Transverse colon (tissue), 3 donors: ENCODE measurements around the gene OR6X1.

Experiments
- CTCF ChIP-seq, 5 experiments: fragments of 200-600 bp in 3 of 5; fragments of 450-650 bp in 2 of 5; sonication (generic) in 3 of 5; IDR thresholded peaks; 1 replicate in 2 of 5; 2 replicates in 3 of 5; pipeline ENCODE4 v1.5.1; 2016 to 2017; ENCODE audit warnings: antibody characterized with exemption in 5 of 5, inconsistent platforms in 3 of 5, mild to moderate bottlenecking in 2 of 5, moderate library complexity in 1 of 5
- EP300 ChIP-seq: sonication (generic); formaldehyde crosslinking; IDR thresholded peaks from one replicate; pipeline ENCODE4 v1.6.1; 2017; ENCODE audit warnings: antibody characterized with exemption, low read depth

GRCh38 chr11:123753110-123753509 lies 1.2 kb downstream of the OR6X1 start:
- no peak for TF ChIP-seq CTCF (IDR thresholded peaks at IDR 0.05)
- no peak for TF ChIP-seq EP300
